Gastrocnemius medialis (tissue), 4 donors: ENCODE measurements around the gene CCNI.

ENCODE experiments used
- POLR2A ChIP-seq, 2 donors: fragments of 450-650 bp; IDR thresholded peaks; one replicate each; pipeline ENCODE4 v1.6.1; 2017; ENCODE audit warnings: antibody characterized with exemption in 2 of 2, mild to moderate bottlenecking in 2 of 2, moderate library complexity in 2 of 2
- TF ChIP-seq, protein P1 (sequence below), 5 experiments: fragments of 450-650 bp in 3 of 5; fragments of 200-600 bp in 2 of 5; sonication (generic) in 2 of 5; IDR thresholded peaks in 4 of 5; conservative IDR thresholded peaks in 1 of 5; 1 replicate in 4 of 5; 2 replicates in 1 of 5; pipeline ENCODE4 v1.5.1; 2016 to 2019; ENCODE audit warnings: antibody characterized with exemption in 5 of 5, mild to moderate bottlenecking in 3 of 5, moderate library complexity in 3 of 5

DNA sequence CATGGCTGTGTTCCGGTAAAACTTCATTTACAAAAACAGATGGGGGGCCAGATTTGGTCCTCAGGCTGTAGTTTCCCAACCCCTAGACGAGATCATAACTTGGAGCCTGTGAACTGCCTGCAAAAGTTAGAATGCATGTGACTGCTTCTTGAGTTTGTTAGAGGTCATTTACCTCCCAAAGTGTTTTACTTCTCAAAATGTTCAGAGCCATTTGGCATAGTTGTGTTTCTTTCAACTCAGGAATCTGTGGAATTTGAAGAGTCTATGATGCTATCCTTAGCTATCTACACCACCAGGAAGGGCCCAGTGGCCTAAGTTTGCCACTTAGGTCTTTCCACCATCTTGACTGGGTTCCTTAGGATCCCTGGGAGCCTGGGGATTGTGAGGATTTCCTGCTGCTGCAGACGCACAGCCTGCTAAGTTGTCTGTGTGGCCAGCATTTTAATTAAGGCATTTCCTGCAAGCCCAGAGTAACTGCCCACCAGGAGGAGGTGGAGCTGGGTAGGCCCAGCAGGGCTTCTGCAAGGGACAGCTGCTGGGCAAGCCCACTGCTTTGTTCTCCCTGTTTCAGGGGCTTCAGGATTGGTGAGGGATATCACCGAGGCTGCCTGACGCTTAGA, 53.1 kb downstream of the CCNI start:
- TF ChIP-seq POLR2A (IDR thresholded peaks at IDR 0.05), result no peak
- TF ChIP-seq, protein P1, sequence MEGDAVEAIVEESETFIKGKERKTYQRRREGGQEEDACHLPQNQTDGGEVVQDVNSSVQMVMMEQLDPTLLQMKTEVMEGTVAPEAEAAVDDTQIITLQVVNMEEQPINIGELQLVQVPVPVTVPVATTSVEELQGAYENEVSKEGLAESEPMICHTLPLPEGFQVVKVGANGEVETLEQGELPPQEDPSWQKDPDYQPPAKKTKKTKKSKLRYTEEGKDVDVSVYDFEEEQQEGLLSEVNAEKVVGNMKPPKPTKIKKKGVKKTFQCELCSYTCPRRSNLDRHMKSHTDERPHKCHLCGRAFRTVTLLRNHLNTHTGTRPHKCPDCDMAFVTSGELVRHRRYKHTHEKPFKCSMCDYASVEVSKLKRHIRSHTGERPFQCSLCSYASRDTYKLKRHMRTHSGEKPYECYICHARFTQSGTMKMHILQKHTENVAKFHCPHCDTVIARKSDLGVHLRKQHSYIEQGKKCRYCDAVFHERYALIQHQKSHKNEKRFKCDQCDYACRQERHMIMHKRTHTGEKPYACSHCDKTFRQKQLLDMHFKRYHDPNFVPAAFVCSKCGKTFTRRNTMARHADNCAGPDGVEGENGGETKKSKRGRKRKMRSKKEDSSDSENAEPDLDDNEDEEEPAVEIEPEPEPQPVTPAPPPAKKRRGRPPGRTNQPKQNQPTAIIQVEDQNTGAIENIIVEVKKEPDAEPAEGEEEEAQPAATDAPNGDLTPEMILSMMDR (IDR thresholded peaks at IDR 0.05 in 4 of 5, conservative IDR thresholded peaks at IDR 0.05 in 1 of 5), result no peak
